ENCODE data around the gene TERC.

TERC gene

GRCh38 chr3:169758359-169758994 is 6.4 kb downstream of the TERC start:
- no peak for DNase-seq
- no peaks in the 10 kb centered on the region for H3K79me2 ChIP-seq (ENCODE audit: control insufficient read depth, insufficient read depth, low read length, poor library complexity)
- H3K23ac ChIP-seq (ENCODE audit: low read length) = no peak overlapping the region
- no peak overlapping the region for H3K18ac ChIP-seq (ENCODE audit: low read length)
- H3K4me2 ChIP-seq (ENCODE audit: low read length) = no peak overlapping the region
- H3K79me1 ChIP-seq (ENCODE audit: low read length) = no peaks in the 10 kb centered on the region
- no peaks in the 10 kb centered on the region for H3K36me3 ChIP-seq (ENCODE audit: control insufficient read depth in 1 of 2, insufficient read depth in 2 of 2, low read length in 2 of 2)
- H3K9me3 ChIP-seq (ENCODE audit: insufficient read depth, low read depth, low read length) = no peaks in the 10 kb centered on the region
- no peaks in the 10 kb centered on the region for H3K27me3 ChIP-seq (ENCODE audit: insufficient read depth, low read length)
- H3K14ac ChIP-seq (ENCODE audit: low read length) = no peak overlapping the region
- no peak overlapping the region for H3K27ac ChIP-seq (ENCODE audit: low read depth, low read length)
- no CpG with 5 or more reads among the region's 5 CpGs for WGBS (ENCODE audit: extremely low coverage, insufficient coverage, insufficient read length)
- H2AK5ac ChIP-seq (ENCODE audit: low read length) = no peak overlapping the region
- no peak overlapping the region for H4K12ac ChIP-seq (ENCODE audit: low read depth, low read length)
- no peak overlapping the region for H2BK12ac ChIP-seq (ENCODE audit: low read length)
- no peak overlapping the region for H3K9ac ChIP-seq (ENCODE audit: low read length)
- no peak overlapping the region for H4K91ac ChIP-seq (ENCODE audit: low read depth, low read length)
- H2BK120ac ChIP-seq (ENCODE audit: insufficient read depth, low read length, poor library complexity) = no peak overlapping the region
- no peak overlapping the region for H2BK5ac ChIP-seq (ENCODE audit: low read depth, low read length, poor library complexity)
- H3K4ac ChIP-seq (ENCODE audit: low read depth, low read length) = no peak overlapping the region
- no peaks in the 10 kb centered on the region for H3K4me1 ChIP-seq (ENCODE audit: control insufficient read depth in 1 of 2, insufficient read depth in 2 of 2, low read length in 2 of 2)
- no peak overlapping the region for H2AFZ ChIP-seq (ENCODE audit: insufficient read depth, low read length, poor library complexity)
- no peak overlapping the region for H4K8ac ChIP-seq (ENCODE audit: low read depth, low read length)
- no peak overlapping the region for H3K4me3 ChIP-seq (ENCODE audit: low read depth, low read length)

GRCh38 chr3:169755488-169755887 is 9.4 kb downstream of the TERC start:
- no peaks in the 10 kb centered on the region for H3K36me3 ChIP-seq (ENCODE audit: control insufficient read depth in 1 of 2, insufficient read depth in 2 of 2, low read length in 2 of 2)
- H4K91ac ChIP-seq (ENCODE audit: low read depth, low read length) = no peak overlapping the region
- H3K79me1 ChIP-seq (ENCODE audit: low read length) = no peaks in the 10 kb centered on the region
- no peaks in the 10 kb centered on the region for H3K9me3 ChIP-seq (ENCODE audit: insufficient read depth, low read depth, low read length)
- no peak overlapping the region for H3K18ac ChIP-seq (ENCODE audit: low read length)
- no peak for DNase-seq
- no peaks in the 10 kb centered on the region for H3K4me1 ChIP-seq (ENCODE audit: control insufficient read depth in 1 of 2, insufficient read depth in 2 of 2, low read length in 2 of 2)
- no peak overlapping the region for H3K27ac ChIP-seq (ENCODE audit: low read depth, low read length)
- H2BK12ac ChIP-seq (ENCODE audit: low read length) = no peak overlapping the region
- no peaks in the 10 kb centered on the region for H3K79me2 ChIP-seq (ENCODE audit: control insufficient read depth, insufficient read depth, low read length, poor library complexity)
- no peak overlapping the region for H3K4me2 ChIP-seq (ENCODE audit: low read length)
- no peak overlapping the region for H2BK5ac ChIP-seq (ENCODE audit: low read depth, low read length, poor library complexity)
- H4K8ac ChIP-seq (ENCODE audit: low read depth, low read length) = no peak overlapping the region
- H3K4ac ChIP-seq (ENCODE audit: low read depth, low read length) = no peak overlapping the region
- no peak overlapping the region for H4K12ac ChIP-seq (ENCODE audit: low read depth, low read length)
- no peak overlapping the region for H3K23ac ChIP-seq (ENCODE audit: low read length)
- WGBS (ENCODE audit: extremely low coverage, insufficient coverage, insufficient read length) = no CpG with 5 or more reads among the region's 2 CpGs
- H2AFZ ChIP-seq (ENCODE audit: insufficient read depth, low read length, poor library complexity) = no peak overlapping the region
- no peak overlapping the region for H2BK120ac ChIP-seq (ENCODE audit: insufficient read depth, low read length, poor library complexity)
- H3K4me3 ChIP-seq (ENCODE audit: low read depth, low read length) = no peak overlapping the region
- no peak overlapping the region for H3K9ac ChIP-seq (ENCODE audit: low read length)
- H3K27me3 ChIP-seq (ENCODE audit: insufficient read depth, low read length) = no peaks in the 10 kb centered on the region
- H3K14ac ChIP-seq (ENCODE audit: low read length) = no peak overlapping the region
- H2AK5ac ChIP-seq (ENCODE audit: low read length) = no peak overlapping the region

GRCh38 chr3:169754711-169755110 is 10.1 kb downstream of the TERC start:
- no peak for DNase-seq
- H3K27me3 ChIP-seq (ENCODE audit: insufficient read depth, low read length) = no peaks in the 10 kb centered on the region
- no peaks in the 10 kb centered on the region for H3K79me1 ChIP-seq (ENCODE audit: low read length)
- no peak overlapping the region for H3K27ac ChIP-seq (ENCODE audit: low read depth, low read length)
- H4K12ac ChIP-seq (ENCODE audit: low read depth, low read length) = no peak overlapping the region
- H3K23ac ChIP-seq (ENCODE audit: low read length) = no peak overlapping the region
- H4K91ac ChIP-seq (ENCODE audit: low read depth, low read length) = no peak overlapping the region
- no peaks in the 10 kb centered on the region for H3K79me2 ChIP-seq (ENCODE audit: control insufficient read depth, insufficient read depth, low read length, poor library complexity)
- H3K4me1 ChIP-seq (ENCODE audit: control insufficient read depth in 1 of 2, insufficient read depth in 2 of 2, low read length in 2 of 2) = no peaks in the 10 kb centered on the region
- H3K9me3 ChIP-seq (ENCODE audit: insufficient read depth, low read depth, low read length) = no peaks in the 10 kb centered on the region
- H3K18ac ChIP-seq (ENCODE audit: low read length) = no peak overlapping the region
- no peak overlapping the region for H3K4ac ChIP-seq (ENCODE audit: low read depth, low read length)
- H3K4me3 ChIP-seq (ENCODE audit: low read depth, low read length) = no peak overlapping the region
- H2BK120ac ChIP-seq (ENCODE audit: insufficient read depth, low read length, poor library complexity) = no peak overlapping the region
- no CpG with 5 or more reads among the region's 3 CpGs for WGBS (ENCODE audit: extremely low coverage, insufficient coverage, insufficient read length)
- H2BK5ac ChIP-seq (ENCODE audit: low read depth, low read length, poor library complexity) = no peak overlapping the region
- H3K9ac ChIP-seq (ENCODE audit: low read length) = no peak overlapping the region
- H3K4me2 ChIP-seq (ENCODE audit: low read length) = no peak overlapping the region
- no peak overlapping the region for H3K14ac ChIP-seq (ENCODE audit: low read length)
- H4K8ac ChIP-seq (ENCODE audit: low read depth, low read length) = no peak overlapping the region
- no peaks in the 10 kb centered on the region for H3K36me3 ChIP-seq (ENCODE audit: control insufficient read depth in 1 of 2, insufficient read depth in 2 of 2, low read length in 2 of 2)
- no peak overlapping the region for H2AFZ ChIP-seq (ENCODE audit: insufficient read depth, low read length, poor library complexity)
- H2BK12ac ChIP-seq (ENCODE audit: low read length) = no peak overlapping the region
- H2AK5ac ChIP-seq (ENCODE audit: low read length) = no peak overlapping the region

GRCh38 chr3:169751875-169752274 is 13.0 kb downstream of the TERC start:
- H3K36me3 ChIP-seq (ENCODE audit: control insufficient read depth in 1 of 2, insufficient read depth in 2 of 2, low read length in 2 of 2) = no peaks in the 10 kb centered on the region
- no peaks in the 10 kb centered on the region for H3K9me3 ChIP-seq (ENCODE audit: insufficient read depth, low read depth, low read length)
- H4K12ac ChIP-seq (ENCODE audit: low read depth, low read length) = no peak overlapping the region
- H2BK12ac ChIP-seq (ENCODE audit: low read length) = no peak overlapping the region
- H2BK5ac ChIP-seq (ENCODE audit: low read depth, low read length, poor library complexity) = no peak overlapping the region
- no peaks in the 10 kb centered on the region for H3K79me1 ChIP-seq (ENCODE audit: low read length)
- no peak overlapping the region for H3K4me3 ChIP-seq (ENCODE audit: low read depth, low read length)
- no peak for DNase-seq
- no peak overlapping the region for H2AFZ ChIP-seq (ENCODE audit: insufficient read depth, low read length, poor library complexity)
- H3K4me1 ChIP-seq (ENCODE audit: control insufficient read depth in 1 of 2, insufficient read depth in 2 of 2, low read length in 2 of 2) = no peaks in the 10 kb centered on the region
- no peak overlapping the region for H3K23ac ChIP-seq (ENCODE audit: low read length)
- WGBS (ENCODE audit: extremely low coverage, insufficient coverage, insufficient read length) = 100% methylated on average over 2 of the region's 2 CpGs
- H4K8ac ChIP-seq (ENCODE audit: low read depth, low read length) = no peak overlapping the region
- H2BK120ac ChIP-seq (ENCODE audit: insufficient read depth, low read length, poor library complexity) = no peak overlapping the region
- no peak overlapping the region for H3K14ac ChIP-seq (ENCODE audit: low read length)
- no peak overlapping the region for H3K18ac ChIP-seq (ENCODE audit: low read length)
- no peak overlapping the region for H4K91ac ChIP-seq (ENCODE audit: low read depth, low read length)
- no peak overlapping the region for H3K4ac ChIP-seq (ENCODE audit: low read depth, low read length)
- no peaks in the 10 kb centered on the region for H3K79me2 ChIP-seq (ENCODE audit: control insufficient read depth, insufficient read depth, low read length, poor library complexity)
- H3K27ac ChIP-seq (ENCODE audit: low read depth, low read length) = no peak overlapping the region
- no peak overlapping the region for H3K4me2 ChIP-seq (ENCODE audit: low read length)
- no peak overlapping the region for H3K9ac ChIP-seq (ENCODE audit: low read length)
- H3K27me3 ChIP-seq (ENCODE audit: insufficient read depth, low read length) = no peaks in the 10 kb centered on the region
- no peak overlapping the region for H2AK5ac ChIP-seq (ENCODE audit: low read length)
